Measurements from ENCODE around the gene C3. TPM values are rescaled to one million over a fixed set of nuclear protein-coding genes. Genes with fewer than 3 reads are reported as not detected.

C3 gene
- total RNA-seq, 1 donor from 2014 or later: 0.69 TPM

DNA sequence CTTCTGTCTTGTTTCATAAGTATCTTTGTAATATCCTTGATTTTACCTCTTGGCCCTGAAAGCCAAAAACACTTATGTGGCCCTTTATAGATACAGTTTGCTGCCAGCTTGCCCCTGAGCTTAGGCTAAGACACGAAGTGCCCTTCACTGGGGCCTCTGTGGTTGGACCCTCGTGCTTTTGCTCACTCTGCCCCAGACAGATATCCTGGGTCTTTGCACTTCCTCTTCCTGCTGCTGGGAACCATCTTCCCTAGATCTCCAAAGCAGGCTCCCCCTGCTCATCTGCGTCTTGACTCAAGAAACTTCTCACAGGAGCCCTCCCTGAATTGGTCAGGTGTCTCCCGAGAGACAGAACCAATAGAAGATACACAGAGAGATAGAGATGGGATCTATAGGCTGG lies 48.5 kb downstream of the C3 start:
- Mint-ChIP-seq H3K36me3 (ENCODE audit: unreplicated experiment) (no peaks in the 10 kb centered on the region), H3K27me3 (ENCODE audit: unreplicated experiment) (peaks cover 1% of the 10 kb centered on the region), H3K4me1 (ENCODE audit: low read depth, unreplicated experiment) (no peaks in the 10 kb centered on the region), H3K27ac (ENCODE audit: unreplicated experiment) (no peak overlapping the region), H3K9me3 (ENCODE audit: unreplicated experiment) (peaks cover 4% of the 10 kb centered on the region), H3K4me3 (ENCODE audit: unreplicated experiment) (no peak overlapping the region)
- TF ChIP-seq, protein P1, sequence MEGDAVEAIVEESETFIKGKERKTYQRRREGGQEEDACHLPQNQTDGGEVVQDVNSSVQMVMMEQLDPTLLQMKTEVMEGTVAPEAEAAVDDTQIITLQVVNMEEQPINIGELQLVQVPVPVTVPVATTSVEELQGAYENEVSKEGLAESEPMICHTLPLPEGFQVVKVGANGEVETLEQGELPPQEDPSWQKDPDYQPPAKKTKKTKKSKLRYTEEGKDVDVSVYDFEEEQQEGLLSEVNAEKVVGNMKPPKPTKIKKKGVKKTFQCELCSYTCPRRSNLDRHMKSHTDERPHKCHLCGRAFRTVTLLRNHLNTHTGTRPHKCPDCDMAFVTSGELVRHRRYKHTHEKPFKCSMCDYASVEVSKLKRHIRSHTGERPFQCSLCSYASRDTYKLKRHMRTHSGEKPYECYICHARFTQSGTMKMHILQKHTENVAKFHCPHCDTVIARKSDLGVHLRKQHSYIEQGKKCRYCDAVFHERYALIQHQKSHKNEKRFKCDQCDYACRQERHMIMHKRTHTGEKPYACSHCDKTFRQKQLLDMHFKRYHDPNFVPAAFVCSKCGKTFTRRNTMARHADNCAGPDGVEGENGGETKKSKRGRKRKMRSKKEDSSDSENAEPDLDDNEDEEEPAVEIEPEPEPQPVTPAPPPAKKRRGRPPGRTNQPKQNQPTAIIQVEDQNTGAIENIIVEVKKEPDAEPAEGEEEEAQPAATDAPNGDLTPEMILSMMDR (IDR thresholded peaks at IDR 0.05; ENCODE audit: partially characterized antibody, unreplicated experiment): no peak
- no peak for DNase-seq

DNA sequence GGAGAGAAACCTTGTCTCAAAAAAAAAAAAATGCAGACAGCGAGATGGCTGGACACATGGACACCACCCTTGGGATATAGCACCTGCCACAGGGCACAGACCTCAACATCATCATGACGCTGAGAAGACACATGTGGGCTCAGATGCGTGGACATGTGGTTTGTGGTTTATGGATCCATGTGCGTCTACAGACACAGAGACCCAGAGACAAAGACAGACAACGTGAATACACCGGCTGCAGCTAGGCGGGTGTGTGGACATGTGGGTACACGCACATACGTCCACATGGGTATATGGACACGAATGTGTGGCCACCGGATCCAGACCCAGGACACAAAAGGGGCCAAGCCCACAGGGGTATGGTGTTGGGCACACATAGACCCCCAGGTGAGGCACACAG lies 51.8 kb downstream of the C3 start:
- Mint-ChIP-seq H3K9me3 (ENCODE audit: unreplicated experiment) (no peaks in the 10 kb centered on the region), H3K4me1 (ENCODE audit: low read depth, unreplicated experiment) (no peaks in the 10 kb centered on the region), H3K36me3 (ENCODE audit: unreplicated experiment) (no peaks in the 10 kb centered on the region), H3K4me3 (ENCODE audit: unreplicated experiment) (no peak overlapping the region), H3K27ac (ENCODE audit: unreplicated experiment) (no peak overlapping the region), H3K27me3 (ENCODE audit: unreplicated experiment) (peaks cover 1% of the 10 kb centered on the region)
- TF ChIP-seq, protein P1 (IDR thresholded peaks at IDR 0.05; ENCODE audit: partially characterized antibody, unreplicated experiment): no peak
- no peak for DNase-seq

DNA sequence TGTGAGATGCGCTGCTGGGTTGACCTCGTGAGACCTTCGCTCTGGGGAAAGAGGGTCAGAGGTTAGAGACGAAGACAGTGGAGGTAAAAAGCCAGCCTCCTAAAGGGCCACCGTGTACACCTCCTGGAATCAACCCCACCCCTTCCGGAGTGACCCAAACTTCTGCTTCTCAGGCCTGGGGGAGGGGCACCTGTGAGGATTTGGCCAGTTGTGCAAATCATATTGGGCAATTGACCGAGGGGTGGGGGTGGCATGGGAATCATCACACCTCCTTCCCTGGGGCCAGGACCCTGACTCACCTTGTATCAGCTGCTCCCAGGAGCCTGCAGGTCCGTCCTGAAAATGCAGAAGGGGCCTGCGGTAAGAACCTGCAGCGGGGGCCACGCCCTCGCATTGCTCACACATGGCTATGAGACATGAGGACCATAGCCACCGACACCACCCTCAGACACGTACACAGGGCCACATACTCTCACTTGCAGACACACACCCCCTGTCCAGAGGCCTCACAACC lies 53.3 kb downstream of the C3 start:
- no peak for DNase-seq
- no peaks in the 10 kb centered on the region for H3K4me1 Mint-ChIP-seq (ENCODE audit: low read depth, unreplicated experiment)
- H3K27ac Mint-ChIP-seq (ENCODE audit: unreplicated experiment): no peak overlapping the region
- TF ChIP-seq, protein P1 (IDR thresholded peaks at IDR 0.05; ENCODE audit: partially characterized antibody, unreplicated experiment): no peak
- H3K27me3 Mint-ChIP-seq (ENCODE audit: unreplicated experiment): peaks cover 1% of the 10 kb centered on the region
- H3K36me3 Mint-ChIP-seq (ENCODE audit: unreplicated experiment): no peaks in the 10 kb centered on the region
- no peak overlapping the region for H3K4me3 Mint-ChIP-seq (ENCODE audit: unreplicated experiment)
- H3K9me3 Mint-ChIP-seq (ENCODE audit: unreplicated experiment): no peaks in the 10 kb centered on the region

DNA sequence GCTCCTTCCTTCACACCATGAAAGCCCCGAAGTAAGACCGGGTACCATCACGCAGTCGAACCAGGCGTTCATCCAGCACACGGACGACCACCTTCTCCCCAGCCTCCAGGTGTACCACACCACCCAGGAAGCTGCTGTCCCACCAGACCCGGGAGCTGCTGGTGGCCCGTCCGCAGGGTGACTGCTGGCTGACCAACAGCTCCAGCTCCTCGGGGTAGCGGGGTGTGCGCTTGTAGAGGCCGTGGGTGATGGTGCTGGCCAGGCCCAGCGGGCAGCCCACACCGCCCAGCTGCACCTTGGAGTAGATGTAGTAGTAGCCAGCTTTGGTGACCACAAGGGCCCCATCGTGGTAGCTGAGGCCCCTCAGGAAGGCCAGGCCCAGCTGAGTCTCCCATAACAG lies 55.5 kb downstream of the C3 start:
- no peak for DNase-seq
- Mint-ChIP-seq H3K27me3 (ENCODE audit: unreplicated experiment) (peaks cover 1% of the 10 kb centered on the region), H3K36me3 (ENCODE audit: unreplicated experiment) (no peaks in the 10 kb centered on the region), H3K27ac (ENCODE audit: unreplicated experiment) (no peak overlapping the region), H3K4me3 (ENCODE audit: unreplicated experiment) (no peak overlapping the region), H3K4me1 (ENCODE audit: low read depth, unreplicated experiment) (no peaks in the 10 kb centered on the region), H3K9me3 (ENCODE audit: unreplicated experiment) (no peaks in the 10 kb centered on the region)
- TF ChIP-seq, protein P1 (IDR thresholded peaks at IDR 0.05; ENCODE audit: partially characterized antibody, unreplicated experiment): no peak

DNA sequence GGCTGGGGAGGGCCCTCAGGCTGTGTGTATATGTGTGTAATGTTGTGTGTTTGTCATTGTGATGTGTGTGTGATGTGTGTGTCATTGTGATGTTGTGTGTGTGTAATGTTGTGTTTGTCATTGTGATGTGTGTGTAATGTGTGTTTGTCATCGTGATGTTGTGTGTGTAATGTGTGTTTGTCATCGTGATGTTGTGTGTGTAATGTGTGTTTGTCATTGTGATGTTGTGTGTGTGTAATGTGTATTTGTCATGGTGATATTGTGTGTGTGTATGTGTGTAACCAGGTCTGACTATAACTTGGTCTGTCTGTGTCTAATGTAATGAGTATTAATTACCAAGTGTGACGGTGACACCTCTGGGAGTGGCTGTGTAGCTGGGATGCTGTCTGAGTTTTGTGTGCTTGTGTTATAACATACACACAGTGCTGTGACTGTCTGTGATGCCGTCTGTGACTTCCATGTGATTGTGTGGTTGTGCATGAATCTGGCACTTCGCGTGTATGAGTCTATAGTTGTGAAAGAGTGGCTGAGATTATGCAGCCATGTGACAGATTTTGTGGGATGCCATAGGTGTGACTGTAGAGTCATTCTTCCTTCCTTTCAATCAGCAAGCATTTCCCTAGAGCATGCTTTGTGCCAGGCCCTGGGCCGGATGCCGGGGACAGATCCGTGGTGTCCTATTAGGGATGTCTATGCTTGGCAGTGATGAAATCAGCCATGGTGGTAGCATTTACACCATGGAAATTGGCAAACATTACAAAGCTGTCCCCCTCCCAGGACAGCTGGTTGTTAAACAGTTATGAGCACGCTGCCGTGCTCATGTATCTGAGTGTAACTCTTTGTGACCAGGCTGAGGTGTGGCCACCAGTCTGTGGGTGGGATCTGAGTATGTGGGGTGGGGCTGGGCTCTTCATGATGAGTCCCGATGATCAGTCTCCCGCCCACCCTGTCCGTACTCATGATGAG lies 56.9 kb downstream of the C3 start:
- DNase-seq: no peak
- peaks cover 3% of the 10 kb centered on the region for H3K27me3 Mint-ChIP-seq (ENCODE audit: unreplicated experiment)
- no peak overlapping the region for H3K27ac Mint-ChIP-seq (ENCODE audit: unreplicated experiment)
- H3K36me3 Mint-ChIP-seq (ENCODE audit: unreplicated experiment): no peaks in the 10 kb centered on the region
- H3K9me3 Mint-ChIP-seq (ENCODE audit: unreplicated experiment): no peaks in the 10 kb centered on the region
- no peak overlapping the region for H3K4me3 Mint-ChIP-seq (ENCODE audit: unreplicated experiment)
- TF ChIP-seq, protein P1 (IDR thresholded peaks at IDR 0.05; ENCODE audit: partially characterized antibody, unreplicated experiment): no peak
- no peaks in the 10 kb centered on the region for H3K4me1 Mint-ChIP-seq (ENCODE audit: low read depth, unreplicated experiment)

Measured in glutamatergic neuron (in vitro differentiated cells).